ENCODE measurements around the gene ZBTB39. TPM values are rescaled to one million over a fixed set of nuclear protein-coding genes. Genes with fewer than 3 reads are reported as not detected.

ZBTB39 gene
- total RNA-seq, 2 donors from 2014 or later = 3.6 to 5.2 TPM

DNA sequence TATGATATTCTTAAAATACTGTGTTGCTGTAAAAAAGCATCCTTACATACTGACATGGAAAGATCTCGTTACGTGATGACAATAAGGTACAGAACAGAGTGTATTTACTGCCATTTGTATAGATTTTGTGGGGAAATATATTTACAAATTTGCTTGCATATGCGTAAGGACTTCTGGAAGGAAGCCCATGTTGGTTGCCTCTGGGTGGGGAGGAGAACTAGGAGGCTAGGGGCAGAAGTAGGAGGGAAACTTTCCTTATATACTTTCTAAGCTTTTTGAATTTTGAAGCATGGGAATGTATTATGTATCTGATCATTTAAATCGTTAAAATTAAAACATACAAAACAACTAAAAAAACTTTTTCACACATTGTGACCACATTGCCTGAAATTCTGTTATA lies 33.9 kb upstream of the ZBTB39 start:
- no peaks in the 10 kb centered on the region for H3K9me3 ChIP-seq

DNA sequence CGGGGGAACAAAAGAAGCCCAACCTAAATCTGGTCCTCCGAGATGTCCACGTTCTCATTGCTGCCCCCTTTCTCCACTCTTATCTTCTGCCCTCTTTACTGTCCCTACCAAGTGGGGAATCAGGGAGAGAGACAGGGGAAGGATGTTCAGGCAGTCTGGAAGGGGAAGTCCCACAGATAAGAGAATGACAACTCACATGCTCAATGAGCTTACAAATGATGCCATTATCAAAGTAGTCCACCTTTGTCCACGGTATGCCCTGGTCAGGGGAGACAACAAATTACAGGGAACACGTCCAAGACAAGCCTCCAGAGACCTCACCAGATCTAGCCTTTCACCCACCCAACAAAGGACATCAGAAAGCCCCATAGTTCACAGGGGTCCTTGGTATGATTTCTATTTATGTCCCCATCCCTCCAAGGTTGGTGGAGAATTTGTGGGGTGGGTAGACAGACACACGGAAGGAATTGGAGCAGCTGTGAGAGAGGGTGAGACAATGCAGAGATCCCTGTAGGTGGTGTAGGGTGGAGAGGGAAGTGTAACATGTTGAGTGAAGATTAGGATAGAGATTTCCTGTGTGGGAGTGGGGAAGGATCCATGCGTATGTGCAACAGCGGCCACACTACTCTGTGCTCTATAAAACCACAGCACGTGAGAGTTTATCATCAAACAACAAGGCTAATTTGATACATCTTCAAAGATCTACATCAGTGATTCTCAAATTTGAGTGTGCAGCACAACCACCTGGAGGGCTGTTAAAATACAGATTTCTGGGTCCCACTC lies 32.9 kb upstream of the ZBTB39 start:
- TF ChIP-seq POLR2A (IDR thresholded peaks at IDR 0.05) = no peak
- TF ChIP-seq, protein P1, sequence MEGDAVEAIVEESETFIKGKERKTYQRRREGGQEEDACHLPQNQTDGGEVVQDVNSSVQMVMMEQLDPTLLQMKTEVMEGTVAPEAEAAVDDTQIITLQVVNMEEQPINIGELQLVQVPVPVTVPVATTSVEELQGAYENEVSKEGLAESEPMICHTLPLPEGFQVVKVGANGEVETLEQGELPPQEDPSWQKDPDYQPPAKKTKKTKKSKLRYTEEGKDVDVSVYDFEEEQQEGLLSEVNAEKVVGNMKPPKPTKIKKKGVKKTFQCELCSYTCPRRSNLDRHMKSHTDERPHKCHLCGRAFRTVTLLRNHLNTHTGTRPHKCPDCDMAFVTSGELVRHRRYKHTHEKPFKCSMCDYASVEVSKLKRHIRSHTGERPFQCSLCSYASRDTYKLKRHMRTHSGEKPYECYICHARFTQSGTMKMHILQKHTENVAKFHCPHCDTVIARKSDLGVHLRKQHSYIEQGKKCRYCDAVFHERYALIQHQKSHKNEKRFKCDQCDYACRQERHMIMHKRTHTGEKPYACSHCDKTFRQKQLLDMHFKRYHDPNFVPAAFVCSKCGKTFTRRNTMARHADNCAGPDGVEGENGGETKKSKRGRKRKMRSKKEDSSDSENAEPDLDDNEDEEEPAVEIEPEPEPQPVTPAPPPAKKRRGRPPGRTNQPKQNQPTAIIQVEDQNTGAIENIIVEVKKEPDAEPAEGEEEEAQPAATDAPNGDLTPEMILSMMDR (IDR thresholded peaks at IDR 0.05) = no peak
- 70 to 72% methylated on average over 9 of the region's 9 CpGs for WGBS, 2 donors

More for the DNA sequence above, 33.9 kb upstream of the ZBTB39 start:
- H3K4me3 ChIP-seq = no peak overlapping the region
- DNase-seq (no peak), ATAC-seq (no peak)
- no peak overlapping the region for H3K27ac ChIP-seq
- intact Hi-C loops (cut with DNase I) = no loop called here
- no peaks in the 10 kb centered on the region for H3K27me3 ChIP-seq
- no peaks in the 10 kb centered on the region for H3K4me1 ChIP-seq
- 70 to 79% methylated on average over 4 of the region's 4 CpGs for WGBS, 2 donors
- TF ChIP-seq POLR2A (IDR thresholded peaks at IDR 0.05) = no peak
- TF ChIP-seq, protein P1 (IDR thresholded peaks at IDR 0.05) = no peak
- no peaks in the 10 kb centered on the region for H3K36me3 ChIP-seq (replicated peaks in 1 of 2; ENCODE audit: insufficient read depth in 1 of 2, low read depth in 2 of 2)

DNA sequence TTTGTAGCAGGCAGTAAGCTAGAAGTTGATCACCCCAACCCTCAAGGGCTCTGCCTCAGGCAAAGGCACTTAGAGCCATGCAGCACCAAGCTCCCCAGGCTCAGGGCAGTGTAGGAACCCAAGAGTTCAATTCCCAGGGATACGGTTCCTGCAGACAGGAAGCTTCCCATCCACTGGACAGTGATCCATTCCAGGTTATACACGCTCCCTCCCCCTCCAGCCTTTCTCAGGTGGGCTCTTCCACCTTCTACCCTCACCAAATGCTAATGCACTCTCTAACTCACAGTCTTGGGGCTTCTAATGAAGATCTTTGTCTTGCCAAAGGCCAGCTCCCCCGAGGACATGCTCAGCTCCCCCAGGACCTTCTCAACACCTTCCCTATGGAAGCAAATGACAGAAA lies 30.9 kb upstream of the ZBTB39 start:
- ATAC-seq = no peak
- Histone ChIP-seq H3K4me3 (no peak overlapping the region), H3K9me3 (no peaks in the 10 kb centered on the region), H3K27me3 (no peaks in the 10 kb centered on the region), H3K36me3 (replicated peaks in 1 of 2; ENCODE audit: insufficient read depth in 1 of 2, low read depth in 2 of 2) (no peaks in the 10 kb centered on the region), H3K27ac (no peak overlapping the region), H3K4me1 (no peaks in the 10 kb centered on the region)
- 62 to 82% methylated on average over 3 of the region's 3 CpGs for WGBS, 2 donors
- intact Hi-C loops (cut with DNase I) = no loop called here
- DNase-seq = no peak
- no peak for TF ChIP-seq POLR2A (IDR thresholded peaks at IDR 0.05)
- TF ChIP-seq, protein P1 (IDR thresholded peaks at IDR 0.05) = no peak

More for the DNA sequence above, 32.9 kb upstream of the ZBTB39 start:
- no peaks in the 10 kb centered on the region for H3K4me1 ChIP-seq
- no peaks in the 10 kb centered on the region for H3K36me3 ChIP-seq (replicated peaks in 1 of 2; ENCODE audit: insufficient read depth in 1 of 2, low read depth in 2 of 2)
- no peak overlapping the region for H3K4me3 ChIP-seq
- H3K27ac ChIP-seq = no peak overlapping the region
- H3K27me3 ChIP-seq = no peaks in the 10 kb centered on the region
- ATAC-seq = no peak
- no peak for DNase-seq
- intact Hi-C loops (cut with DNase I) = no loop called here
- no peaks in the 10 kb centered on the region for H3K9me3 ChIP-seq

DNA sequence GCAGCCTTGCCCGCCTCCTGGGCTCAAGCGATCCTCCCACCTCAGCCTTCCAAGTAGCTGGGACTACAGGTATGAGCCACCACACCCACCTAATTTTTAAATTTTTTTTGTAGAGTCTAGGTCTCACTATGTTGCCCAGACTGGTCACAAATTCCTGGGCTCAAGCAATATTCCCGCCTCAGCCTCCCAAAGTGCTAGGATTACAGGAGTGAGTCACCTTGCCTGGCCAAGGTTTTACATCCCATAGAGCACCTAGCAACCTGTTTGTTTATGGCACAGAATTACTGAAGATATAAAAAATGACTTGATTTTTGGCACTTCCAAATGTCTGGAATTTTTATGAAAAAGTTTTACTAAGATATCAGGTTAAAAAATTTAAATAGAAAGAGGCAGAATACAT lies 27.1 kb upstream of the ZBTB39 start:
- H3K4me3 ChIP-seq = no peak overlapping the region
- ATAC-seq (no peak), DNase-seq (no peak)
- WGBS, 2 donors = 90% methylated on average over 3 of the region's 3 CpGs
- H3K36me3 ChIP-seq (replicated peaks in 1 of 2; ENCODE audit: insufficient read depth in 1 of 2, low read depth in 2 of 2) = no peaks in the 10 kb centered on the region
- no peaks in the 10 kb centered on the region for H3K27me3 ChIP-seq
- intact Hi-C loops (cut with DNase I) = no loop called here
- H3K9me3 ChIP-seq = no peaks in the 10 kb centered on the region
- no peak for TF ChIP-seq POLR2A (IDR thresholded peaks at IDR 0.05)
- TF ChIP-seq, protein P1 (IDR thresholded peaks at IDR 0.05) = no peak
- H3K27ac ChIP-seq = no peak overlapping the region
- H3K4me1 ChIP-seq = no peaks in the 10 kb centered on the region

DNA sequence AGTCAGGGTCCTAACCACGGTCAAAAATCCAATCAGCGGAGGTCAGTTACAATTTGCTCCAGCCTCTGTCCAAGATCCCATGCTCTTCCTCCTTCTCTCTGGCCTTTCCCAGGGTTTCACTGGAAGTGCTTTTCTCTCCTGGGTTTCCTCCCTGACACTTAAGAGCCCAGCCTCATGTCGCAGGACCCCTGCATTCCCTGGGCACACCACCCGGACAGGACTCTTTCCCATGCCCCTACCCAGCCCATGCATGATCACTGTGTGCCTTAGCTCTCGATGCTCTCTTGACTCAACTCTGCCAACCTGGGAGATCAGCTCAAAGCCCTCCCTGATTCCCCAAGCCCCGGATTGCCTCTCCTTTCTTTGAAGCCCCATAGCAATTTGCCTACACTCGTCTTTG lies 25.4 kb upstream of the ZBTB39 start:
- 61 to 66% methylated on average over 7 of the region's 7 CpGs for WGBS, 2 donors
- H3K27me3 ChIP-seq = no peaks in the 10 kb centered on the region
- intact Hi-C loops (cut with DNase I) = no loop called here
- no peak overlapping the region for H3K27ac ChIP-seq
- no peaks in the 10 kb centered on the region for H3K4me1 ChIP-seq
- no peak for DNase-seq
- no peak for ATAC-seq
- no peaks in the 10 kb centered on the region for H3K36me3 ChIP-seq (replicated peaks in 1 of 2; ENCODE audit: insufficient read depth in 1 of 2, low read depth in 2 of 2)
- H3K4me3 ChIP-seq = no peak overlapping the region
- TF ChIP-seq POLR2A (IDR thresholded peaks at IDR 0.05) = no peak
- TF ChIP-seq, protein P1 (IDR thresholded peaks at IDR 0.05) = no peak
- no peaks in the 10 kb centered on the region for H3K9me3 ChIP-seq

All from body of pancreas (tissue), 4 donors.